Midbrain (tissue), 1 donor: ENCODE measurements around the gene STMN1.

Source experiments
- DNase-seq: peaks from one replicate; lab custom pipeline; 2025; lab: John Stamatoyannopoulos, UW

The STMN1 gene

DNA sequence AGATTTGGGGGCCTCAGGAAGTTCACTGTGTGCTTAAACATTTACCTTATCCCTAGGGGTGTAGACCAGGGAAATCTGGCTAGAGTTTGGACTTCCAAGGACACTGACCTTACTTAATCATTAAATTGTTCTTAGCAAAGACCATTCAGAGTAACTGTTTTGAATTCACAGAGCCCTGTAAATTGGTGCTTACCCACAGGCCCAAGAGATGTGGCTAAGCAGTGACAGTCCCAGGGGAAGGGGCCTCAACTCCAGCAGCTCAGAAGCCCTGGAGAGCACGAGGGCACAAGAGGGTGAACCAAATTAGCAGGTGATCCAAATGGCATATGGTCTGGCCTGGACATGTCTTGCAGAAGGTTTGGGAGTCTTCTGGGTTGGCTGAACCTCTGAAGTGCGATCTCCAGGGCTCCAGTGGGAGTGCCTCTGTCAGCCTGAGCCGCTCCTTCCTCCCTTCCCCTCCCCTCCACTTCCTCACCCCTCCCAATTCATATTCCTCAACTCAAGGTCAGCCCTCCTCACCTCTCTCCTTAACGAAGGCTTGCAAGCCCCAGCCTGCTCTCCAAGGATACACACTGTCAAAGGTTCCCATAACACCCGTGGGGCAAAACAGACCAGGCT, 35.0 kb downstream of the STMN1 start:
- no peak for DNase-seq

DNA sequence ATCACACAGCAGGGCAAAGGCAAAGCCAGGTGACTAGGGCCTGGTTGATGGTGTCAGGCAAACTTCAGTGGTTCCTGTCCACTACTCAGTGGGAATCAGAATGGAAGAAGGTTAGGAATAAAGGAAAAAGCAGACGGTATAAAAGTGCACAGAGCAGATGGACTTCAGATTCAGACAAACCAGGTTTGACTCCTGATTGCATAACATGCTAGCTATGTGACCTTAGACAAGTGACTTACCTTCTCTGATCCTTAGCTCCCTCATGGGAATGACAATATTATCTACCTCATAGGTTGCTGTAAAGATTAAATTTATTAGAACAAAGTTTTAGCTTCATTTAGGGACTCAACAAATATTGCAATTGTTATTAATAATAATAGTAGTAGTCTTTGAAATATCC, 35.6 kb downstream of the STMN1 start:
- no peak for DNase-seq

DNA sequence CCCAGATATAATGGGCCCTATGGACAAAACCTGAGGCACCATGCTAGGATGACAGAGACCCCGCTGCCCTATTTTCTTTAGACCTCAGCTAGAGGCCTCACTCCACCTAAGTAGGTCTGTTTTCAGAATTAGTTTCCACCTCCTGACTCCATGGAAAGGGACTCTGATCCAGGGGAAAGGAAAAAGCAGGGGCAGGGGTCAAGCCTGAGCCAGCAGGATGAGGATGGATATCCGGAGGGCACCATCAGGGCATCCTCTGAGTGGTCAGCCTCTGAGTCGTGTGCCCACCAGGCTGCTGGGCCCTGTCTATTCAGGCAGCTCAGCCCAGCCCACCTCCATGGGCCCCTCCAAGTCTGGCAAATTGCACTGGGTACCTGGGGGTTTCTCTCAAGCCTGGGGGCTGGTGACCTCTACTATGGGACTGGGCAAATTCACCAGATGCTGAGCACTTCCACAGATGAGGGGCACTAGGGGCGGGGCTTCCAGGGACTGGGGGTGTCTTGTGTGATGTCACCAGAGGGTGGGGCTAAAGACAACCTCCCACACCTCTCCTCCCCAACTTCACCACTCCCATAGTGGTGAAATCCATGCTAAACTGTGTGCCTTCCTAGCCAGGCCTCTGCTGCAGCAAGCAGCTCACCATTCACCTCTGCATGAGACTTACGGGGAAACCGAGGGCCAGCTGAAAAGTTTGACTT, 36.2 kb downstream of the STMN1 start:
- no peak for DNase-seq

- DNase-seq, result no peak
These were observed 38.8 kb downstream of the STMN1 start for GRCh38 chr1:25867210-25867991.

DNA sequence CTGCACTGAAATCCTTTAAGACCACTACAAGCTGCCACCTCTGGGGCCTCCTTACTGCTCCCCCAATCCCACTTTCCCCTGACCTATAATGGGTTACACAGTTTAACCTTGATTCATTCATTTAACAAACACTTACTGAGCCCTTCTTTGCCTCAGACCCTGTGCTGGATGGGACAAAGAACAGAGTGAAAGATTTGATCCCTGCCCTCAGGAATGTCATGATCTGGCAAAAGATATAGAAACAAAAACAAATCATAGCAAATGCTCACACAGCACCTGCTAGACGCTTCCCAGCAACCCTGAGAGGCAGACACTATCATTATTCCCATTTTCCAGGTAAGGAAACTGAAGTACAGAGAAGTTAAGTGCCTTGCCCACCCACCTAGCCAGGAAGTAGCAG, 39.9 kb downstream of the STMN1 start:
- DNase-seq, result no peak

GRCh38 chr1:25864434-25864833, 41.8 kb downstream of the STMN1 start:
- DNase-seq, result no peak

- no peak for DNase-seq
These were observed 42.5 kb downstream of the STMN1 start for GRCh38 chr1:25863486-25864262.

DNA sequence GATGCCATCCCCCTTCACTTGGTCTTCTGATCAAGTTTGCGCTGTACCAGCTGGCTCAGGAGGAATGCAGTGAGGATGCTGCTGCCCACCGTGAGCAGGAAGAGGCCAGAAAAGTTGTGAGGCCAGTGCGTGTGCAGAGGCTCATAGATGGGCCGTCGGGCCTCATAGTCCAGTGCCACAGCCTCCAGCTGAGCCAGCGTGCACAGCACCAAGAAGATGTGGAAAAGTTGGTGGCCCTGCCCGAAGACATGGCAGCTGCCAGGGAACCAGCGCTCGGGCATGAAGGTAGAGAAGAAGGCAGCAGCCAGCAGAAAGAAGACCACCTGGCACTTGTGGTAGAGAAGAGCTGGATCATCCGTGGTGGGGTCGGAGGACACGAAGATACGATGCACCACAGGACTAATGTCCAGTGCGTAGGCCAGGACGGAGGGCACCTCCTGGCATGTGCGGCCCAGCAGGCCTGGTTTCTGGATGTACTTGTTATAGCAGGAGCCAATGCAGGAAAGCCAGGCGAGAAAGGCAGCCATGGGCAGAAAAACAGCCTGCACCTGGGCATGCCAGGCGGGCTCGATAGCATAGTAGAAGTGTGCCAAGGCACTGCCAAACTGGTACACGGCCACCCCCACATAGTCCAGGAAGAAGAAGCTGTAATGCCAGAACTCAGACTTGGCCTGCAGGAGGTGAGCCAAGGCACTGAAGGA, 43.3 kb downstream of the STMN1 start:
- DNase-seq, result no peak

GRCh38 chr1:25861316-25862286, 44.6 kb downstream of the STMN1 start:
- DNase-seq, result no peak

- DNase-seq, result peak; percentile 72
These were observed 47.1 kb downstream of the STMN1 start, which contains the start of gene AUNIP for GRCh38 chr1:25858906-25859789. TSS of gene AUNIP (minus strand) at chr1:25859457. CDS start at chr1:25859357, 100 bp downstream.

- DNase-seq, result no peak
These were observed 47.7 kb downstream of the STMN1 start for GRCh38 chr1:25858494-25858893.

GRCh38 chr1:25856856-25857255, 49.4 kb downstream of the STMN1 start:
- DNase-seq, result no peak

- no peak for DNase-seq
These were observed 51.7 kb downstream of the STMN1 start for GRCh38 chr1:25854554-25854953.
